HG03108 (cell line): ENCODE results near the gene FBXO42.
"Not testable (repeated sequence)": the region's sequence is repeated elsewhere in the genome, so short reads cannot be mapped to it uniquely, and the experiment has no call there.

Source experiments
- ATAC-seq: cut with Tn5 transposase; IDR thresholded peaks from one replicate; pipeline ENCODE4 v1.9.1; 2021; ENCODE audit warnings: moderate library complexity; ENCODE audit not compliant: unreplicated experiment

The FBXO42 gene

DNA sequence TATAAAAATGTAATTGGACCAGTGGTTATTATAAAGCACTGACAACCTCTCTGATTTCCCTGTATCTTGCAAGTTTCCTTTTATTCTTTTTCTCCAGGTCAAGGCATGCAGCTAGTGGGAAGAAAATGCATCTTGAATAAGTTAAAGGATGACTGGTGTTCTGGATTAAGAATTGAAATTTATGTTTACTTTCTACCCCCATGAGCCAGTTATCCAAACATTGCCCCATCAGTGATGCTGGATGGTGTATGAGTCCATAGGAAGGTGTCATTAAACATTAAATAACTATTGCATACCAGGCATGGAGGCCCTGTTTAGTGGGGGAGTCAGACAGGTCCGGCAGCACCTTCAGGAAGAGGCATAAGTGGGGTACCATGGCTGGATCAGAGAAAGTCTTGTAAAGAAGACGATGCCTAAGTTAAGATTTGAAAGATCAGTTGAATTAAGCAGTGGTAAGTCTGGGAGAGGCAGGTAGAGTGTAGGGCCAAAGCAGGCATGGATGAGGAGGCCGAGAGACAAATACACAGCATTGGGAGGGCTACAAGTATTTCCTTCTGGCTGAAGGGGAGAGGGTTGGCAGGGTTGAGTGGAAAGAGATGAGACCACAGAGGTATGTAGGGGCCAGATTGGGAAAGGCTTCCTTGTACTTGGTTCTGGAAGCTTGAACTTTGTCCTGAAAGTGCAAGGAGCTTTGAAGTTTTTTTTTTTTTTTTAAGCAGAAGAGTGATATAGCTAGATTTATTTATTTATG lies 20.4 kb upstream of the FBXO42 start:
- no peak for ATAC-seq

DNA sequence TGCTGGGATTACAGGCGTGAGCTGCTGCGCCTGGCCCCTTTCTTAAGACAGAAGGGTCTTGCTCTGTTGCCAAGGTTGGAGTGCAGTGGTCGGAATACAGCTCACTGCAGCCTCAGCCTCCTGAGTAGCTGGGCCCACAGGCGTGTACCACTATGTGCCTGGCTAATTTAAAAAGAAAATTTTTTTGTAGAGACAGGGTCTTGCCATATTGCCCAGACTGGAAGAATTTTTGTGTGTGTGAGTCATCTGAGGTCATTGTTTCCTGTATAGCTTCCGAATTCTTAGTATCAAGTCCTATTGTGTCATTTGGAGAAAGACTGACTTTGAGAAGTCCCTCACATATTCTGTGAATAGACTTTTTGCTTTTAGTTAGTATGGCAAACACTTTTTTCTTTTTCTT lies 19.4 kb upstream of the FBXO42 start:
- no peak for ATAC-seq

DNA sequence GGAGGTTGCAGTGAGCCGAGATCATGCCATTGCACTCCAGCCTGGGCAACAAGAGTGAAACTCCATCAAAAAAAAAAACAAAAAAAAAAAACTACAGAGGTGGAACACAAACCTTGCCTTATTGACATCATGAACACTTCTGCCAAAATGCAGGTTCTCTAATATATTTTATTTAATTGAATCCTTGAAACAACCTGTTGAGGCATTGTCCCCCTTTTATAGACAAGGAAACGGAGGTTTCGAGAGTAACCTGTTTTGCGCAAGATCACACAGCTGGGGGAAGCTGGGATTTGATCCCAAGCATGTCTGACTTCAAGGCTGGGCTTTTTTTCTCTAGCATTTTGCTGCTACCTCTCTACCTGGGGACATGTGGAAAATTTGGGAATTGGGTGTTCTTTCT lies 17.5 kb upstream of the FBXO42 start:
- ATAC-seq = no peak

DNA sequence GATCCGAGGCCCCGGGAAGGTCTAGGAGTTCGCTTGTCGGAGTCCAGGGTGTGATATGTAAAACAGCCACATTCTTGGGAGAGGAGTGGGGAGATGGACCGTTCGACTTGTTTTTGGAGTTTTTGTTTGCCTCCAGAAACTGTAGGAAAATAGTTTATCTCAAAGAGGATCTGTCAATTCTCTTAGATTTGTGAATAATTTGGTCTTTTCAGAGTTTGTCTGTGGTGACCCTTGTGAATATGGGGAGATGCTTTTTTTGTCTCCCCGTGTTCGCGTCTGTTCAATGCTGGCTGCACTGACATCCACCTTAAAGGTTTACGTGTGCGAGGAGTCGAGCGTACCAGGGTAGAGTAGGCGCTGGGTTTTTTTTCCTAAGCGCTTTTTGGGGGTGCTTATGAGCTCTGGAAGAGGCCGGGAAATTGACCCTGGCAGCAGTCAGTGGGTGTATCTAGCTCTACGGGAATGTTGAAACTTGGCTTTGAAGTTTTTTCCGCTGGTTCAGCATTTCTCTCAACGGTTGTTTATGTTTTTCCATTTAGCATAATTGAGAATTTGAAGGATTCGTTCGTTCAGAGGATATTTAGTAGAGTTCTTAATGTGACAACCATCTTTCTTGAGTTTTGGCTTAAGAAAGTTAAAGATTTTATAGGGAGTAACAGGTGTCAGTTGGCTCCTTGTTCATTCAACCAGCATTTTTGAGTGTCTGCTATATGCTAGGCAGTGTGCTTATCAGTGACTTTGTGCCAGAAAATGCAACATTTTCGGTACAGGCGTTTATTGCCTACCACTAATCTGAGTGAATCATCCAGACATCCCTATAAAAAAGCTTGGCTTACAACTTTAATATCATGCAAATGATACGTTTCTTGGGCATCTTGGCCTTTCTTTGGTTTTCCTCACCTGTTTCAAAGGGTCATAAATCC lies 15.9 kb upstream of the FBXO42 start:
- no peak for ATAC-seq

DNA sequence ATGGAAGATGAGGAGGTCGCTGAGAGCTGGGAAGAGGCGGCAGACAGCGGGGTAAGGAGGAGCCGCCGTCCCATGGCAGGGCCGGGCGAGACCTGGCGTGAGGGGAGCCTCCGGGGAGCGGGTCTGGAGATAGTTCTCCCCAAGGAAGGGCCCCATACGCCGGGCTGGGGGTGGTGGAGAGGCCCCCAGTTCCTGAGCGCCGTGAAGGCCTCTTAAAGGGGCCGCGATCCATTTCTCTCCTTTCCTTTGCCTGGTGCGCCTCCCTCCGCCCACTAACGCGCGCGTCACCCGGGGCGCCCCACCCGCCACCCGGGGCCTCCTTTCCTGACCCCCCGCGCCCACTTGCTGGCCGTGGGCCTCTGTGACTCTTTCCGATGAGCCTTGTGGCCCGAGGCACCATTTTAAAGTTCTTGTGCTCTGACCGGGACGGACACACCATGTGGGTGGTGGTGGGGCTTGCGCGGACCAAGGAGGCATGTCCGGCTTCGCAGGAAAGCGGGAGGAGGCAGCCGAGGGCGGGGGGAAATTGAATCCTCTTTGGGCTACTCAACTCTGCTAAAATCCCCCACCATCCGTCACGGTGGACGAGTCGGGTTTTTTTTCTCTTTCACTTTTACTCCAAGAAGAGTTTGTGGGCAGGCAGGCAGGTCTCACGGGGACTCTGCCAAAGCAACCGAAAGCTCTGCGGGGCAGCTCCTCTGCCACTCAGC lies 15.1 kb upstream of the FBXO42 start:
- peak; percentile 55 for ATAC-seq

DNA sequence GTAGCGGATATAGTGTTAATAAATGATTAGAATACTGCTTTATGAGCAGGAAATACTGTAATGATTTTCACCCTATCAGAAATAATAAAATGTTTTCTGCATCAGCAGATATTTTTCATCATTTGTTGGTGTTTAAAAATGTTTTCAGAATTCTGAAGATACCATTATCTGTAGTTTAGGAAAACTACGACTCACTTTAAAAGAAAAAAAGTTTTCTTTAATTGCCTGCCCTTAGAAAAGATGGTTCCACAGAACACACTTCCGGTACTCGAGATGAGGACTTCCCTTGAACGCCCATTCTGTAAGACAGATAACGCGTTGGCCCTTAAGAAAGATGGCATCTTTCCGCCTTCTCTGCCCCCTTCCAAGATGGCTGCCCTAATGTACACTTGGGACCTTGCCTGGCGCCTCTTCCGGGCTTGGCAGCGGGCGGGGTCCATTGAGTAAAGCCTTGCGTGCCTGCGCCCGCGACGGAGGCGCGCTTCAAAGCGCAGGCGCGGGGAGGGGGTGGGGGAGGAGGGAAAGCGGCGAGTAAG lies 14.5 kb upstream of the FBXO42 start, which contains the start of gene SZRD1:
Gene SZRD1, plus strand, starts transcription at position 521 of the 536 bp plus-strand sequence. CDS start 16 bp downstream, outside the sequence.
- peak; percentile 66 for ATAC-seq

DNA sequence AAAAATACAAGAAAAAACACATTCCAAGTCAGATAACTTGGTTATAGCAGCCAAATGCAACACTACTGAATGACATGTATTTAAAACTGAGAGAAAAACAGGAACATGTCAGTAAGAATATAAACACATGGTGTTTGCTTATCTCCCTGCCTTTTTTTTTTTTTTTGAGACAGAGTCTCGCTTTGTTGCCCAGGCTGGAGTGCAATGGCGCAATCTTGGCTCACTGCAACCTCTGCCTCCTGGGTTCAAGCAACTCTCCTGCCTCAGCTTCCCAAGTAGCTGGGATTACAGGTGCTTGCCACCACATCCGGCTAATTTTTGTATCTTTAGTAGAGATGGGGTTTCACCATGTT lies 12.8 kb upstream of the FBXO42 start:
- not testable (repeated sequence) for ATAC-seq

DNA sequence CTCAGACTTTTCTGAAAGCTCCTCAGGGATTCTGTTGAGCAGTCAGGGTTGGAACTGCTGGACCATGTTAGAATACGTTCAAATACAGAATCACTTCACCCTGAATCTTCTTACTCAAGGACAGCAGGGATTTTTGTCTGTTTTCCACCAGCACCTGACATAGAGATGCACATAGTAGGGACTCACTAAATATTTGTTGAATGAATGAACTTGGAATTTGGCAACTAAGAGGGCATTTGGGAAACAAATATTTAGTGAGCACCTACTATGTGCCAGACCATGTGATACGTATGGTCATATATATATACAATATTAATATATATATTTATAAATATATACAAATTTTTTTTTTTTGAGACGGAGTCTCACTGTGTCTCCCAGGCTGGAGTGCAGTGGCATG lies 4.6 kb upstream of the FBXO42 start:
- ATAC-seq = no peak

DNA sequence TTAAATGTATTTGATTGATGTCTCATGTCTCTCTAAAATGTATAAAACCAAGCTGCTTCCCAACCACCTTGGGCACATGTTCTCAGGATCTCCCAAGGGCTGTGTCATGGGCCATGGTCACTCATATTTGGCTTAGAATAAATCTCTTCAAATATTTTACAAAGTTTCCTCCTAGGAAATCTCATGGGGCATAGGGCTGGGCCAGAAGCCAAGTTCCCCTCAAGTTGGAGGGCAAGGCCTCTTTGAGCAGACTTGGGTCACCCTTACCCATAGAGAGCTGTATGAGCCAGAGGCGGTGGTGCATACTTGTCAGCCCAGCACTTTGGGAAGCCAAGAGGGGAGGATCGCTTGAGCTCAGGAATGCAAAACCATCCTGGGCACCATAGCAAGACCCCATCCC lies 2.3 kb upstream of the FBXO42 start:
- no peak for ATAC-seq

DNA sequence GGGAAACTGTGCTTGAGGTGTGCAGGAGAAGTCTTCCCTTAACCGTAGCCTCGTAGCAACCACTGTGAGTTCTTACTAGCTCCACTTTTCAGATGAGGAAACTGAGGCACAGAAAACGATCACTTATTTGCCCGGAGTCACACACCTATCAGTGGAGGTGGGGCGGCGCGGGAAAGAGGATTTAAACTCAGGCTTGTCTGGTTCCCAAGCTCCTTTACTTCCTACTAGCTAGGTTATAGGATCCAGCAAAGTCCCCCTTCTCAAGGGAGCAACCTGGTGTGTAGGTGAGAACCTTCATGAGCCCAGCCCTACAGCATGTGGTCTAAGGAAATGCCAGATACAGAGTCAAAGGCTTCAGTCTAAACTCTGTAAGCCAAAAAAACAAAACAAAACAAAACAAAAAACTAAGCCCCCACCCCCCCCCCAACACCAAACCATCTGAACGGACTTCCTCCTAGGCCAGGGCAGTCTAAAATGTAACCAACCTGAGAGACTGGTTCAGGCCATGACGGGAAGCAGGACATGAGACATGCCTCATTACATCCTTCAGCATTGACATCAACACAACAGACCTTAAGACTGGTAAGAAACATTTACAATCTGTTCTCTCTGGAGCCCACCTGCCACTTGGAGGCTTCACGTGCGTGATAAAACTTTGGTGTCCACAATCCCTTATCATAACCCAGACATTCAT lies 709 bp upstream of the FBXO42 start:
- ATAC-seq = no peak

DNA sequence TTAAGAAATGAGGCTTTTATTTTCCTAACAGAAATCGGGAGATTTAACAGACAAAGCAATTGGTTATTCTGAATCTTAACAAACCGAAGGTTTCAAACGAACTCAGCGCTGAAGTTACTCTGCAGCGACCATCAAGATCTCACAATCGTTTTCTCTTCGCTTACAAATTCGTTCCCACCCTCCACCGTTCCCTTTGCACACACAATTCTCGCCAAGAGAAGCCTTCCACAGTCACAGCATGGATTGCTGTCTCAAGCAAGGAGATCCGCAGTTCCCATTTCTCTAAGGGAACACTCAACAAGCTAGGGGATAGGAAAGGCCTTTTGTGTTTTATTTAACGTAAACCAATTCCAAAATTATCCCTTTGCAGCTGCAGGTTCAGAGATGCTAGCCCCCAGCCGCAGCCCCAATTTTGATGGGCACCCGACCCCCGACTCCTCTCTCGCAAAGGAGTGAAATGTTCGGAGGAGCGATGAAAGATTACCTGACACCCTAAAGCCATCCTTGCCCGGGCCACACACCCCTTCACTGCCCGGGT lies 755 bp downstream of the FBXO42 start:
- ATAC-seq = no peak

DNA sequence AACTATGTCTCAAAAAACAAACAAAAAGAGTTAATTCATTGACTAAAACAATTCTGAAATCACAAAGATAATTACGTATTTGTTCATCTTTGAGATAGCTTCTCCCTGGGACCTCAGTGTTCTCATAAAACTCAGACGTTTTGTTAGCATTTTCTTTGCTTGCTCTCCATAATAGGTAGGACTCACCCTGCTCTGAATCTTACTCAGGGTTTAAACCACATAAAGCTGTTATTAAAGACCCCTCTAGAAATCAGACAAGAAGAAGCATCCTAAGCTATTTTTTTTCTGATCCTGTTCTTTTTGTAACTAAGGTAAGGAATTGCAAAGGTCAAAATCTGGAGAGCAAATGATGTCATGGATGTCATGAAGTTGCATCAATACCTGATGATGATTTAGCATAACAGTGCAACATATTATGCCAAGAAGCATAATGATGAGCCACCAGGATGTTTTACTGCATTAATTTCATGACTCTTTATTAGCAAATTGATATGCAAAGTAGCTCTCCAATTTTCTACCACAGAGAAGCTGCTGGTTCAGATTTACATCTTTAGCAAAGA lies 2.4 kb downstream of the FBXO42 start:
- no peak for ATAC-seq

DNA sequence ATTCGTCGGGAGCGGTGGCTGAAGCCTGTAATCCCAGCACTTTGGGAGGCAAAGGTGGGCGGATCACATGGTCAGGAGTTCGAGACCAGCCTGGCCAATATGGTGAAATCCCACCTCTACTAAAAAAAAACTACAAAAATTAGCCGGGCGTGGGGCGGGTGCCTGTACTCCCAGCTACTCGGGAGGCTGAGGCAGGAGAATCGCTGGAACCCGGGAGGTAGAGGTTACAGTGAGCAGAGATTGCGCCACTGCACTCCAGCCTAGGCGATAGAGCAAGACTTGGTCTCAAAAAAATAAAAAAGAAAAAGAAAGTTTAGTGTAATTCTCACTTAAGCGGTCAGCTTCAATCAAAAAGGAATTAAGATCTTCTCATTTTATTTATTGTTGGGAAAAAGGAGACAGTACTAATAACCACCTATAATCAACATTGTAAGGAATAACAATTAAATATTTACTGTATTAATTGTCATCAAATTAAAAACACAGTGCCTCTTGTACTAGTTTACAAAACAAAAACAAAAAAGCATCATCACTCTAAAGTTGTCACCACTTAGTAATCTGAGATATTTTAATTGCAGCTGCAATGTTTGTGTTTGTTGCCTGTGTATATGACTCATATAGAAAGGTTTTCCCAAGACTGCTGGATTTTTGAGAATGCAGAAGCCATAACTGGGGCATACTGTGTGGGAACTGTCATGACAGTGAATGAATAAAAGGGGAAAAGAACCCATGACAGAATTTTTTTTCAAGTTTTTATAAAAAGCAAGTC lies 3.7 kb downstream of the FBXO42 start:
- ATAC-seq = no peak

DNA sequence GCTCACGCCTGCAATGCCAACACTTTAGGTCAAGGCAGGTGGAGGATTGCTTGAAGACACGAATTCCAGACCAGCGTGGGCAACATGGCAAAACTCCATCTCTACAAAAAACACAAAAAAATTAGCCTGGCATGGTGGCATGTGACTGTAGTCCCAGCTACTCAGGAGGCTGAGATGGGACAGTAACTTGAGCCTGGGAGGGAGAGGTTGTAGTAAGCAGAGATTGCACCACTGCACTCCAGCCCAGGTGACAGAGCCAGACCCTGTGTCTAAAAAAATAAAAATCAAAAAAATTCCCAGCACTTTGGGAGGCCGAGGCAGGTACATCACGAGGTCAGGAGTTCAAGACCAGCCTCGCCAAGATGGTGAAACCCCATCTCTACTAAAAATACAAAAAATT lies 9.0 kb downstream of the FBXO42 start:
- ATAC-seq = not testable (repeated sequence)

DNA sequence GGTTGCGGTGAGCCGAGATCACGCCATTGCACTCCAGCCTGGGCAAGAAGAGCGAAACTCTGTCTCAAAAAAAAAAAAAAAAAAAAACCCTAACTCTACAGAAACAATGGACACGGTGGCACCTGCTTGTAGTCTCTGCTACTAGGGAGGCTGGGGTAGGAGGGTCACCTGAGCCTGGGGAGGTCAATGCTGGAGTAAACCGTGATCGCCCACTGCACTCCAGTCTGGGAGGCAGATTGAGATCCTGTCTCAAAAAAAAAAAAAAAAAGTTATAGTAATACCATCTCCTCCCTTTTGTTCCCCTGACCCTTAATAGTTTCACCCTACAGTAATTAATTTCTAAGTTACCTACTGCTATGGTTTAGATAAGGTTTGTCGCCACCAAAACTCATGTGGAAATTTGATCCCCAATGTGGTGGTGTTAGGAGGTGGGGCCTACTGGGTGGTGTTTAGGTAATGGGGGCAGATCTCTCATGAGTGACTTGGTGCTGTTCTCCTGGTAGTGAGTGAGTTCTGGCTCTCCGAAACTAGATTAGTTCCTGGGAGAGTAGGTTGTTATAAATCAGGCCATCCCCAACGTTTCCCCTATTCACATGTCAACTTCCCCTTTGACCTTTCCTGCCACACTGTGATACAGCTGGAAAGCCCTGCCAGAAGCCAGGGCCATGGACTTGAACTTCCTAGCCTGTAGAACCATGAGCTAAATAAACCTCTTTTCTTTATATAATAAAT lies 9.8 kb downstream of the FBXO42 start:
- no peak for ATAC-seq

DNA sequence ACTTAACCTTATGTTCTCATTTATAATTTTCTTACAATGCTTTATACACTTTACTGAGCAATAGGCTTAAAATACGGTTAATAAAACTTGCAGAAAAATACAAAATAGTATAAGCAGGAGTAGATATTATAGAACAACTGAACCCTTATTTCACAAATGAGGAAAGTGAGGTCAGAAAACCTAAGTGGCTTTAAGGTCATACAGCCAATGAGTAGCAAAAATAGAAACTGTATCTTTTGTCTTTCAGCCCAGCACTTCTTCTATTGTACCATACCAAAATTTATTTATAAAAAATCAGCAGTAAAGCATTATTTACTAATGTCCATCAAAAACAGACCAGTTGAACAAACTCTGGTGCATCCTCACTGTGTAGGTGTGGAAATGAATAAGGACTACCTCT lies 11.6 kb downstream of the FBXO42 start:
- no peak for ATAC-seq

DNA sequence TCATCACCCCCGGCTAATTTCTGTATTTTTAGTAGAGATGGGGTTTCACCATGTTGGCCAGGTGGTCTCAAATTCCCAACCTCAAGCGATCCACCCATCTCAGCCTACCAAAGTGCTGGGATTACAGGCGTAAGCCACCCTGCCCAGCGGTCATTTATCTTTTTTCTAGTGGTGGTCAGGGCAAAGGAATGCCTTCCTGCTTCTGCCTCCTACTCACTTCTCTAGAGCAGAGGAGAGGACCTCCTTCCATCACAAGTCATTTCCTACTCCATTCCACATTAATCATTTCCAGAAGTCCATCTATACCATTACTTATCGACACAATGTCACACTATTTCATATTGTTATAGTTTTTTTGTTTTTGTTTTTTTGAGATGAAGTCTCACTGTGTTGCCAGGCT lies 13.3 kb downstream of the FBXO42 start:
- ATAC-seq = no peak

DNA sequence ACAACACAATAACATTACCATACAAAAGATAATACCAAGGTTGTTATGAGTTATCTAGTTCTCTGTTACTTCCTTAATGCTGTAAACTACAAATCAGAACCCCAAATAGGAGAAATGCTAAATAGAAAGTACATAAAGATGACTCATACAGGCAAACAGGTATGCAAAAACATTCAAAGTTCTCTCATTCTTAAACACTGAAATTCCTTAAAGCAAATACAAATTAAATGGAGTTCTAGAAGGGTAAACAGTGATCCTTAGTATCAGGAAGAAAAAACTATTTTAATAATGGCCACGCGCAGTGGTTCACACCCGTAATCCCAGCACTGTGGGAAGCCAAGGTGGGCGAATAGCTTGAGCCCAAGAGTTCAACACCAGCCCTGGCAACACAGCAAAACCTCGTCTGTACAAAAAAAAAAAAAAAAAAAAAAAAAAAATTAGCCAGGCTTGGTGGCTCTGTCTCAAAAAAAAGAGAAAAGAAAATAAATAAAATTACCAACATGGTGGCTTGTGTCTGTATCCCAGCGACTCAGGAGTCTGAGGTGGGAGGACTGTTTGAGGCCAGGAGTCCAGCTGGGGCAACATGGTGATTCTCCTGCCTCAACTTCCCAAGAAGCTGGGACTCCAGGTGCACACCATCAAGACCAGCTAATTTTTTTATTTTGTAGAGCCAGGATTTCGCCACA lies 17.5 kb downstream of the FBXO42 start:
- no peak for ATAC-seq
